ENCODE results near the gene MPZL3.

Gene MPZL3

DNA sequence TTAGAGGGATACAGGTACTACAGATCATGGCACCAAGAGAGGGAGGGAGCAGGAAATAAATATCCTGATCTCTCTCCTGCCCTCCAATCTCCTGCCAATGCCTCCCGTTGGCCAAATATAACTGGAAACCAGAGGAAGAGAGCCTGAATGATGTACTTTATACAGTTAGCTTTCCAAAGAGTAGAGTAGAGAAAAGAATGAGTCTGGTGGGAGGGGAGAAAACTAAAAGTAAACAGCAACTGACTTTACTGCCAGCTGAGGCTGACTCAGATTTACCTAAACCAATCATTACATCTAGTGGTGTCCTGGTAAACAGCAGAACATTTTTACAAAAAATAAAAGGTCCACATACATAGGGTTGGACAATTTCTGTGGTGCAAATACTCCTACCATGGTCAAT, 5.1 kb downstream of the MPZL3 start:
- ATAC-seq (ENCODE audit: insufficient read depth, low read depth), result no peak
- Histone ChIP-seq H3K27me3 (ENCODE audit: insufficient read depth, low read length, poor library complexity) (no peaks in the 10 kb centered on the region), H3K4me1 (ENCODE audit: insufficient read depth, low read length) (peaks cover 11% of the 10 kb centered on the region), H3K36me3 (ENCODE audit: insufficient read depth, low read length) (no peaks in the 10 kb centered on the region), H3K27ac (ENCODE audit: low read length) (no peak overlapping the region), H3K4me3 (ENCODE audit: low read depth in 1 of 2, low read length in 2 of 2) (no peak overlapping the region), H3K9me3 (ENCODE audit: insufficient read depth, low read length, severe bottlenecking) (no peaks in the 10 kb centered on the region), H3K9ac (ENCODE audit: low read depth, low read length) (no peak overlapping the region), H3K79me2 (ENCODE audit: insufficient read depth, low read length) (no peaks in the 10 kb centered on the region), H4K20me1 (ENCODE audit: insufficient read depth, low read length) (no peaks in the 10 kb centered on the region), H2AFZ (ENCODE audit: low read depth, low read length) (no peak overlapping the region), H3K4me2 (ENCODE audit: insufficient read depth, low read length) (no peak overlapping the region)
- DNase-seq, result no peak
- TF ChIP-seq EZH2 (IDR thresholded peaks at IDR 0.05; ENCODE audit: borderline replicate concordance, low read depth, low read length, severe bottlenecking) (no peak), CTCF (IDR thresholded peaks at IDR 0.05; ENCODE audit: borderline replicate concordance, extremely low read depth, low read length, poor library complexity, severe bottlenecking) (no peak)

DNA sequence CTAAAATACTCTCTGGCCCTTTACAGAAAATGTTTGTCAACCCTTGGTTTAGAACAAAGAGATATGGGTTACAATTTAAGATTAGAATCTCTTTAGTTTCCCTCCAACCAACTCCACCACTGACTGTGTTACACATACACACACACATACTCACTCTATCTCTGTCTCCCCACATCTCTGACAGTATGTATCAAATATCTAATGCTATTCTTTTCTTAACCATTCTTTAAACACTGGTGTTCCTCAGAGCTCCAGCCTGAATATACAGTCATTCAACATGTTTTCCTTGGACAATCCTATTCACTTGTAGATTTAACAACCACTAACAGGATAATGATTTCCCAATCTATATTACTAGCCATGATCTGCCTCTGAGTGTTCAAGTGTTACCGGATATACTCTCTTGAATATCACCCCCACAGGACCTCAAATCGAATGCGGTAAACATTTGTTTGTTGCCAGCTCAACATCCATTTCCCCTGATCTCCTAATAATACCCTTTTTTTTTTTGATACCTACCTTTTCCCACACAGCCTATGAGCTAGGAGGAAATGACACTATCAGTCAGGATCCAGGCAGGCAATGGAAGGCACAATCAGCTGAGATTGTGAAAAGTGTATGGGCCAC, 6.1 kb downstream of the MPZL3 start:
- Histone ChIP-seq H3K36me3 (ENCODE audit: insufficient read depth, low read length) (no peaks in the 10 kb centered on the region), H3K79me2 (ENCODE audit: insufficient read depth, low read length) (no peaks in the 10 kb centered on the region), H3K9me3 (ENCODE audit: insufficient read depth, low read length, severe bottlenecking) (no peaks in the 10 kb centered on the region), H3K4me1 (ENCODE audit: insufficient read depth, low read length) (peaks cover 2% of the 10 kb centered on the region), H3K27me3 (ENCODE audit: insufficient read depth, low read length, poor library complexity) (no peaks in the 10 kb centered on the region), H2AFZ (ENCODE audit: low read depth, low read length) (no peak overlapping the region), H3K27ac (ENCODE audit: low read length) (no peak overlapping the region), H3K4me3 (ENCODE audit: low read depth in 1 of 2, low read length in 2 of 2) (no peak overlapping the region), H3K9ac (ENCODE audit: low read depth, low read length) (no peak overlapping the region), H4K20me1 (ENCODE audit: insufficient read depth, low read length) (no peaks in the 10 kb centered on the region), H3K4me2 (ENCODE audit: insufficient read depth, low read length) (no peak overlapping the region)
- no peak for TF ChIP-seq EZH2 (IDR thresholded peaks at IDR 0.05; ENCODE audit: borderline replicate concordance, low read depth, low read length, severe bottlenecking)
- TF ChIP-seq CTCF (IDR thresholded peaks at IDR 0.05; ENCODE audit: borderline replicate concordance, extremely low read depth, low read length, poor library complexity, severe bottlenecking), result no peak
- ATAC-seq (ENCODE audit: insufficient read depth, low read depth), result no peak
- DNase-seq, result no peak

DNA sequence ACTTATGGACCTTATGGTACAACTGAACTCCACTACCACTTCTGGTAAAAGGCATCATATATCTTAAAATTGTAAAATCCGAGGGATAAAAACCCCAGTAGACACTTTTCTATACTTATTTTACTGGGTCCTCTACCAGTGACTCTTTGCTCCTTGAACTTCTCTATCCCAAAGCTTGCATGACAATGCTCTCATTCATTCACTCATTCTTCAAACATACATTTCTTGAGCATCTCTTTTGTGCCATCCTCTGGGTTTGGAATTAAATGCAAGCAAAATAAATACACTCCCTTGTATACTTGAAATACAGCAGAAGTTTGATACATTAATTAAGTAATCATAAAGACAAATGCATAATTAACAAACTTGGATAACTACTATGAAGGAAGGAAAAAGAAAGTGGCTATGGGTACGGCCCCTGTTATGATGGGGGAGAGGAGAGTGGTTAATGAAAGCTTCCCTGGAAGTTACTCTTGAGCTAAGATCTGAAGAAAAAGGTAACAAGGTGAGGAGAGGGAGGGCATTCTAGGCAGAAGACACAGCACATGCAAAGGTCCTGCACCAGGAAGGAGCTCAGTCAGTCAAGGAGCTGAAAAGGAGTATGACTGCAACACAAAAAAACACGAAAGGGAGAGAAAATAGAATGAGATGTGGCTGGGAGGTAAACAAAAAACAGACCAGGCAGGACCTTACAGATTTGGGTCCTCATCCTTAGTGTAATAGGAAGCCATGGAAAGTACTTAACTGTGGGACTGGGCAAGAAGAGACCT, 8.0 kb downstream of the MPZL3 start:
- H3K27ac ChIP-seq (ENCODE audit: low read length), result no peak overlapping the region

More for the DNA sequence above, 8.0 kb downstream of the MPZL3 start:
- Histone ChIP-seq H3K79me2 (ENCODE audit: insufficient read depth, low read length) (no peaks in the 10 kb centered on the region), H4K20me1 (ENCODE audit: insufficient read depth, low read length) (no peaks in the 10 kb centered on the region), H3K36me3 (ENCODE audit: insufficient read depth, low read length) (no peaks in the 10 kb centered on the region), H3K27me3 (ENCODE audit: insufficient read depth, low read length, poor library complexity) (no peaks in the 10 kb centered on the region), H3K9me3 (ENCODE audit: insufficient read depth, low read length, severe bottlenecking) (no peaks in the 10 kb centered on the region), H3K4me3 (ENCODE audit: low read depth in 1 of 2, low read length in 2 of 2) (no peak overlapping the region), H3K4me1 (ENCODE audit: insufficient read depth, low read length) (no peaks in the 10 kb centered on the region), H3K4me2 (ENCODE audit: insufficient read depth, low read length) (no peak overlapping the region), H2AFZ (ENCODE audit: low read depth, low read length) (no peak overlapping the region), H3K9ac (ENCODE audit: low read depth, low read length) (no peak overlapping the region)
- DNase-seq (no peak), ATAC-seq (ENCODE audit: insufficient read depth, low read depth) (no peak)
- no peak for TF ChIP-seq CTCF (IDR thresholded peaks at IDR 0.05; ENCODE audit: borderline replicate concordance, extremely low read depth, low read length, poor library complexity, severe bottlenecking)
- TF ChIP-seq EZH2 (IDR thresholded peaks at IDR 0.05; ENCODE audit: borderline replicate concordance, low read depth, low read length, severe bottlenecking), result no peak

All from DND-41 (cell line).